Panc1 (cell line): ENCODE measurements around the gene ZNF407.

ENCODE experiments used
- CTCF ChIP-seq: fragments of 450-650 bp; IDR thresholded peaks from 2 replicates; pipeline ENCODE4 v1.5.1; 2017; ENCODE audit warnings: mild to moderate bottlenecking
- POLR2AphosphoS5 ChIP-seq: IDR thresholded peaks from 2 replicates; pipeline ENCODE4 v1.6.1; 2012; ENCODE audit warnings: mild to moderate bottlenecking, low read depth, low read length, moderate library complexity
- REST ChIP-seq, 2 experiments: IDR thresholded peaks; 2 replicates each; pipeline ENCODE4 v1.6.1; 2011 to 2012; ENCODE audit warnings: low read depth in 2 of 2, control low read depth in 1 of 2, low read length in 1 of 2, mild to moderate bottlenecking in 1 of 2, moderate library complexity in 1 of 2; ENCODE audit not compliant: insufficient read depth in 1 of 2

GRCh38 chr18:74611765-74612164, 14.1 kb downstream of the ZNF407 start:
- TF ChIP-seq REST (IDR thresholded peaks at IDR 0.05; ENCODE audit: insufficient read depth in 1 of 2, low read depth in 2 of 2, low read length in 1 of 2) (no peak), CTCF (no peak), POLR2AphosphoS5 (no peak)
